ENCODE data around the gene FNTB. TPM values are rescaled to one million over a fixed set of nuclear protein-coding genes. Genes with fewer than 3 reads are reported as not detected.

Gene FNTB
- total RNA-seq, 1 donor from 2014 or later = 19.9 TPM

GRCh38 chr14:64997108-64997794, 10.6 kb downstream of the FNTB start:
- DNase-seq (ENCODE audit: low read depth) = peak; percentile 47
- Histone ChIP-seq H3K4me2 (ENCODE audit: low read length) (no peak overlapping the region), H3K4me1 (ENCODE audit: insufficient read depth, low read length) (peaks cover 12% of the 10 kb centered on the region), H3K36me3 (ENCODE audit: insufficient read depth, low read length) (no peaks in the 10 kb centered on the region), H3K27ac (ENCODE audit: low read depth, low read length) (no peak overlapping the region), H3K9me3 (ENCODE audit: insufficient read depth, low read depth, low read length) (no peaks in the 10 kb centered on the region), H3K4me3 (ENCODE audit: insufficient read depth, low read depth, low read length) (no peak overlapping the region), H4K20me1 (ENCODE audit: insufficient read depth, low read length) (no peaks in the 10 kb centered on the region), H3K79me2 (ENCODE audit: insufficient read depth, low read length) (peaks cover 27% of the 10 kb centered on the region), H3K9ac (ENCODE audit: low read length) (no peak overlapping the region), H2AFZ (ENCODE audit: low read depth, low read length) (no peak overlapping the region), H3K27me3 (ENCODE audit: insufficient read depth, low read length) (no peaks in the 10 kb centered on the region)
- no peaks in the 10 kb centered on the region for H3K9me3 Mint-ChIP-seq (ENCODE audit: unreplicated experiment)
- no peak overlapping the region for H3K27ac Mint-ChIP-seq (ENCODE audit: unreplicated experiment)
- H3K27me3 Mint-ChIP-seq (ENCODE audit: low read depth, unreplicated experiment) = no peaks in the 10 kb centered on the region
- no peak overlapping the region for H3K4me3 Mint-ChIP-seq (ENCODE audit: unreplicated experiment)
- no peaks in the 10 kb centered on the region for H3K36me3 Mint-ChIP-seq (ENCODE audit: low read depth, unreplicated experiment)
- H3K4me1 Mint-ChIP-seq (ENCODE audit: low read depth, unreplicated experiment) = peaks cover 12% of the 10 kb centered on the region
- FAIRE-seq = no peak
- TF ChIP-seq CTCF (IDR thresholded peaks at IDR 0.05; ENCODE audit: insufficient read depth, low read depth, low read length) = no peak
- TF ChIP-seq EZH2 (IDR thresholded peaks at IDR 0.05; ENCODE audit: insufficient read depth, low read length) = no peak

- Histone ChIP-seq H3K27ac (ENCODE audit: low read depth, low read length) (no peak overlapping the region), H4K20me1 (ENCODE audit: insufficient read depth, low read length) (no peaks in the 10 kb centered on the region), H2AFZ (ENCODE audit: low read depth, low read length) (no peak overlapping the region), H3K4me3 (ENCODE audit: insufficient read depth, low read depth, low read length) (no peak overlapping the region), H3K36me3 (ENCODE audit: insufficient read depth, low read length) (no peaks in the 10 kb centered on the region), H3K4me1 (ENCODE audit: insufficient read depth, low read length) (peaks cover 20% of the 10 kb centered on the region), H3K4me2 (ENCODE audit: low read length) (no peak overlapping the region), H3K27me3 (ENCODE audit: insufficient read depth, low read length) (no peaks in the 10 kb centered on the region), H3K9me3 (ENCODE audit: insufficient read depth, low read depth, low read length) (no peaks in the 10 kb centered on the region), H3K9ac (ENCODE audit: low read length) (no peak overlapping the region), H3K79me2 (ENCODE audit: insufficient read depth, low read length) (peaks cover 20% of the 10 kb centered on the region)
- Mint-ChIP-seq H3K4me1 (ENCODE audit: low read depth, unreplicated experiment) (peaks cover 21% of the 10 kb centered on the region), H3K36me3 (ENCODE audit: low read depth, unreplicated experiment) (no peaks in the 10 kb centered on the region), H3K4me3 (ENCODE audit: unreplicated experiment) (no peak overlapping the region), H3K27me3 (ENCODE audit: low read depth, unreplicated experiment) (no peaks in the 10 kb centered on the region), H3K9me3 (ENCODE audit: unreplicated experiment) (no peaks in the 10 kb centered on the region), H3K27ac (ENCODE audit: unreplicated experiment) (no peak overlapping the region)
- TF ChIP-seq CTCF (IDR thresholded peaks at IDR 0.05; ENCODE audit: insufficient read depth, low read depth, low read length) (no peak), EZH2 (IDR thresholded peaks at IDR 0.05; ENCODE audit: insufficient read depth, low read length) (no peak)
- DNase-seq (ENCODE audit: low read depth) = peak; percentile 47
- no peak for FAIRE-seq
Observed at GRCh38 chr14:64998455-64998931, 11.8 kb downstream of the FNTB start.

All from astrocyte (in vitro differentiated cells and primary cell).